DMS114 treated with DMSO at 0.1 percent for 48 hours (cell line): ENCODE results near the gene TIAL1.
"Not testable (repeated sequence)": the region's sequence is repeated elsewhere in the genome, so short reads cannot be mapped to it uniquely, and the experiment has no call there.

Source experiments
- DNase-seq: peaks from one replicate; lab custom pipeline; 2025; ENCODE audit not compliant: unreplicated experiment; lab: John Stamatoyannopoulos, UW

The TIAL1 gene

DNA sequence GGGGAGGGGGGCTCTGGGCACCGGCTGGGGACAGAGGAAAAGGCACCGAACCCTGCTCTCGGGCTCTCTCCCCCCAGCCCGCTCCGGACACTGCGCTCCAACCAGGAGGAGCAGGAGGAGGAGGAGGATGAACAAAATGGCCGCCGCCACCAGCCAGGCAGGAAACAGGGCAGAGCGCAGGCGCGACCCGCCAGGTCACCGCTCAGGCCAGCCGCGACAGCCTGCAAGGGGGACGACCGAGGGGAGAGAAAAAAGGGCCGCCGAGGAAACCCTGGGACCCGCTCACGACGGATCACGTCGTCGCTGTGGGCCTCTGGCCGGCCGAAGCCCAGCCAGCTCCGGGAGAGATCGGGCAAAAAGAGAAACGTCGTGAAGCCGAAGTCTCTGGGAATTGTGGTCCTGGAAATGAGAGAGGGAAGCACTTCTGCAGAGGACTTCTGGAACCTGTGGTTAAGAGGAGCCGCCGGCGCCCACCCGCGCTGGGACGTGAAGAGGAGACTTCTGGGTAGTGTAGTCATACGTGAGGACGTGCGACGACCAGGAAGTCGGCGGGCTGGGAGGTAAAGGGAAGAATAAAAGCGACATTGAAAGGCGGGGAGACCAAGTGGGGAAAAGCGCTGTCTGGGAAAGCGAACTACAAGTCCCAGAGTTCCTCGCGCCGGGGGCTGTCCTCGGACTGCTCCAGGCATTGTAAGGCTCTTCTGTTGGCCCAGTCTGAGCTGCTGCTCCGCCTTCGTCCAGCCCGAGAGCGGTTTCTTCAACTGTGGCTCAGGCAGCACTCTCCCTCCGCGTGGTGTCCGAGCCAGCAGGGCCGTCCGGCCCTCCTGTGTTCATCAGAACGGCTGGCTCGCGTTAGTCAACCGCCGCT is at the start of gene TIAL1:
TSS of gene TIAL1 (minus strand) at position 428 of the 868 bp plus-strand sequence. CDS start 499 bp downstream, outside the sequence.
- DNase-seq = peak; percentile 100

DNA sequence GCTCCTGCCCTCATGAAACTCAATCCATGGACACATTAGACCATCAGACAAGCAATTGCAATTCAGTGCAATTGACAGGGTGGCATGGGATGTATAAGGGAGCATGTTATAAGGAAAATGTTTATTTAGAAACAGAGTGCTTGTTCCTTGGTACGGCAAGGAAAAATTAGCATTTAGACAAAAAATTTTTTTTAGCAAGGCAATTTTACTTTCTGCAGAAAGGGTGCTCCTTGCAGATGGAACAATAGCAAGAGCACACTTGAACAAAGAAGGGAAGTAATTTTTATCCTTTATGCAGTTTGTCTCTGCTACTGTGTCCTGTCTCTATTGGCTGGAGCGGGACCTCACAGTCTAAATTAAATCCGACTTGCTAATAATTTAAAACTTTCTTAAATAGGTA is 48.2 kb upstream of the TIAL1 start:
- no peak for DNase-seq

DNA sequence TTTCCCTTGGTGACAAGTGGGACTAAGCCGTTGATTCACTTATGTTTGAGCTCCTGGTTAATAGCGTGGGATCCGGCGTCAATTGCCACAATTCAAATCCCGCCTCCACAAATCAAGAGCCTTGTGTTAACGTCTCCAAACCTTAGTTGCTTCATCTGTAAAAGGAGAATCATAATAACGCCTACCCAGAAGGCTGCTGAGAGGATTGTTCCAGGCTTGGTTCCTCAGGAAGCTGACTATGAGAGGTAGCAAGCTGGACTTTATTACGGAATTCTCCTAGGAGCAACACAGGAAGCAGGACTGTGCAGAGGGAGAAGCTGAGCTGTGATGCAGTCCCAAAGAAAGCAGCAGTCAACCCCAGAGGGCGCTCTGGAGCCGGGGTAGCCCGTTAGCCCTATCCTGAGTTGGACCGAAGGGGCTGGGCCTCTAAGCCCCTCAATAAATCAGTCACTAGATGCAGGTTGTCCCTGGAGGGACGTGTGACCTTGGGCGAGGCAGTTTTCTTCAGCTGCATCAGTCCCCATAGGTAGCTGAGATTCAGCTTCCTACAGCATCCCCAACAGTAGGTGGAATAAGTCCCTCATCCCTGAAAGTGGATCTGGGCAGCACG is 47.5 kb upstream of the TIAL1 start:
- DNase-seq = no peak

DNA sequence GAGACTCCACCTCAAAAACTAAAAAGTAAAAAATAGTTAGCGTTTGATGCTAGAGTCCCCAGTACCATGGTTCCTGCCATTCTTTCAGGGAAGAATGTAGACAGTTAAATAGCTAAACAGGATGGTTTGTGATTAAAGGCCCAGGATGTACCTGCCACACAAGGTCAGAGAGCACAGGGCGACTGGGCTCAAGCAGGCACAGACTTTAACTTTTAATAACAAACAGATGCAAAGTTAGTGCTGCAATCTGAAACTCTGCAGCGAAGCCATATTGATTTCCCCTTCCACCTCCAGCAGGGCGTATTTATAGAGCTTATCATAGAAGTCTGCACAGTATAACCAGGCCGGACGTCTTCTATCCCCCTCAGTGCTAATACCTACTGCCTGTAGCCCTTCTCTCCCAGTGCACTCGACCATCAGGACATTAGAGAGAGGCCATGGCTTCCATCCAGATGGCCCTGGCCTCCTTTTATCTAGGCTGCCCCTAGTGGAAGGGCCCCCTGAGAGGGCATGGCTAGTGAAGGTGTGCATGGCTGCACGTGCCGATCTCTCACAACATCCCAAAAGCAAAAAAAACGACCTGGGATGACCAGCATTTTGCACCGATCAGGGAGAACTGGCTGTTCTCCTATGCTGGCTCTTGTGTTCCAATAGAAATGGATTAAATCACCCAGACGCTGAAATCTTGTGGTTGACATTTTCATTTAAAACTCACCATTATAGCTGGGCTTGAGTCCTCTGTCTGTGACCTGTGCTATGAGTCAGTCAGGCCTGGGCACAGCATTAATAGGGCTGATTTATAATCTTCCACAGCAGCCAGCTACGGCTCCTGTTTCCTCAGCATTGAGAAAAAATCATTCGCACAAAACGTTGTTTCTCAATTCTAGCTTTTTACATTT is 46.8 kb upstream of the TIAL1 start:
- no peak for DNase-seq

GRCh38 chr10:119642556-119643111 is 45.9 kb upstream of the TIAL1 start:
- DNase-seq = no peak

GRCh38 chr10:119640875-119641526 is 44.2 kb upstream of the TIAL1 start:
- no peak for DNase-seq

DNA sequence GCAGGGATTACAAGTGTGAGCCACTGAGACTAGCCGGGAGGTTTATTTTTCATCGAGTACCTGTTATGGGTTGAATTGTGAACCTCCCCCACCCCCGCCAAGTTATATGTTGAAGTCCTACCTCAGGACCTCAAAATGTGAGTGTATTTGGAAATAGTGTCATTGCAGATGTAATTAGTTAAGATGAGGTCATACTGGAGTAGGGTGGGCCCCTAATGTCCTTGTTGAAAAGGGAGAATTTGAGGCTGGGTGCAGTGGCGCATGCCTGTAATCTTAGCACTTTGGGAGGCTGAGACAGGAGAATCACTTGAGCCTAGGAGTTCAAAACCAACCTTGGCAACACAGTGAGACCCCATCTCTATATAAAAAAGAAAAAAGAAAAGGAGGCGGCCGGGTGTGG is 43.6 kb upstream of the TIAL1 start:
- no peak for DNase-seq

DNA sequence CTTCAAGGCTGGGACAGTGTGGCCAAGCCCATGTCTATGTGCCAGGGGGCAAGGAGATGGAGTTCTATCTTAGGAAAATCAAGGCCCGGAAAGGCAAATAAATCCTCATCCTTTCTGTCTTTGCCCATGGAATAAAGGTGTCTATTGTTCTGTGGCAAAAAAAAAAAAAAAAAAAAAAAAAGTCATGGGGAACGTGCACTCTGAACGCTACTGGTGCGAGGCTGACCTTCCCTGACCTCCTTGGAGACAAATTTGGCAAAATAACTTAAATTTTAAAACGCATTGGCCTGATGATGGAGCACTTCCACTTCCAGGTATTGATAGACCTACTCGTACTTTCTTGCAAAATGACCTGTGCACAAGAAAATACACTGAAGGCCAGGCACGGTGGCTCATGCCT is 42.2 kb upstream of the TIAL1 start:
- no peak for DNase-seq

DNA sequence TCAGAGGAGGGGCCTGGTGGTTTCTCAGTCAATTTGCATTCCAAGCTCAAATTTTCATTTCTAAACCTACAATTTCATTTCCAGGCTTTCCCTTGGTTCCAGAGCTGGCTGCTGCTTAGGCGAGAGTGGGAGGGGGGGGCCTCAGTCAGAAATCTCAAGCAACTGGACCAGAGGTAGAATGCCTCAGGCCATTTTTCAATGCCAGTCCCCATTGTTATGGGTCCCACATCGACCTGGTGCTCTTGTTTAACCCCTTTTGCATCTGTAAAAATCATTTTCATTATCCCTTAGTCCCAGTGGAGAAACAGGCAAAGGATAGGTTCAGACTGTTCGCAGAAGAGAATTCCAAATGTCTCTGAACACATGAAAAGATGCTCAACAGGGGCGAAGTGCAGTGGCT is 40.9 kb upstream of the TIAL1 start:
- no peak for DNase-seq

DNA sequence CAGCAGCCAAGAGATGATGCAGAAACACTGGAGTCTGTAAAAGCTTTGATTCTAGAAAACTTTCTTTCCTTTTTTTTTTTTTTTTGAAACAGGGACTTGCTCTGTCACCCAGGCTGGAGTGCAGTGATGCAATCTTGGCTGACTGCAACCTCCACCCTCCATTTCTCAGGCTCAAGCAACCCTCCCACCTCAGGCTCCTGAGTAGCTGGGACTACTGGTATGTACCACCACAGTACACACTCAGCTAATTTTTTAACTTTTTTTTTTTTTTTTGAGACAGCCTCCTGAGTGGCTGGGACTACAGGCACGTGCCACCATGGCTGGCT is 37.4 kb upstream of the TIAL1 start:
- no peak for DNase-seq

DNA sequence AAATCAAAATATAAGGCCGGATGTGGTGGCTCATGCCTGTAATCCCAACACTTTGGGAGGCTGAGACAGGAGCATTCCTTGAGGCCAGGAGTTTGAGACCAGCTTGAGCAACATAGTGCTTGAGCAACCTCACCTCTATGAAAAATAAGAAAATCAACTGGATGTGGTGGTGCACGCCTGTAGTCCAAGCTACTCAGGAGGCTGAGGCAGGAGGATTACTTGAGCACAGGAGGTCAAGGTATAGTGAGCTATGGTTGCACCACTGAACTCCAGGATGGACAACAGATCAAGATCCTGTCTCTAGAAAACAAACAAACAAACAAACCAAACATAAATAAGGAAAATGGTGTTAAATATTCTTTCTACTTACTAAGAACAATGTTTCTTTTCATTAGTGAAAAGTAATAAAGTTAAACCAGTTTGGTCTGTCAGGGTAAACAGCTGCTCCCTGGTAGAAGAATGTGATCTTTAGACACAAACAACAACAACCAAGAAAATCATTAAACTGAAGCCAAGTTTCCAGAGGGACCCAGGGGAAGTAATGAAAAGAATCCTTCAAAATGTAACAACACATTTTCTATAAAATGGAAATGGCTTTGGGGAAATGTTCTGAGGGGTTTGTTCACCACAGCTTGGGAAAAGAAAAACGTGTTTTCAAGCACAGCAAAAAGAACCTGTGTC is 36.9 kb upstream of the TIAL1 start:
- no peak for DNase-seq

GRCh38 chr10:119630300-119630699 is 33.5 kb upstream of the TIAL1 start:
- DNase-seq = no peak

DNA sequence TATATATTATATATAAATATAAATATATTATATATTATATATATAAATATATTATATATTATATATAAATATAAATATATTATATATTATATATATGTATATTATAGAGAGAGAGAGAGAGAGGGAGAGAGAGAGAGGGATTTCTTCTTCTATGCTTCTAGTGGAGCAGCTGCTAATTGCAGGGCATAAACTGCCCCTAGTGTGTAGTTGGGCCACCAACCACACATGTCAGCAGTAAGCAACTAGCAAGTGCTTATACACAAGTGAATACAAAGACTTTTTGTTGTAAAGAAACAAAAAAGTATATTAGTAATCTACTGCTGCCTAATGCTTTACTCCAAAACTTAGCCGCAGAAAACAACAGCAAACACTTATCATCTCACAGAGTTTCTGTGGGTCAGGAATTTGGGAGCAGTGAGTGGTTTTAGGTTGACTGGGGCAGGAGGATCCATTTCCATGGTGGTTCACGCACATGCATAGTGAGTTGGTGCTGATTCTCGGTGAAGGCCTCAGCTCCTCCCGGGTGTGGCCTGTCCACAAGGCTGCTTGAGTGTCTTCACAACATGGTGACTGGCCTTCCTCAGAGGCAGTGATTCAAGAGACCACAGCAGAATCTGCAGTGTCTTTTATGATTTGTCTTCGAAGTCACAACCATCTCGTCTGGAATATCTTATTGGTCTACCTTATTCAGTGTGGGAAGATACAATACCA is 29.0 kb upstream of the TIAL1 start:
- no peak for DNase-seq

DNA sequence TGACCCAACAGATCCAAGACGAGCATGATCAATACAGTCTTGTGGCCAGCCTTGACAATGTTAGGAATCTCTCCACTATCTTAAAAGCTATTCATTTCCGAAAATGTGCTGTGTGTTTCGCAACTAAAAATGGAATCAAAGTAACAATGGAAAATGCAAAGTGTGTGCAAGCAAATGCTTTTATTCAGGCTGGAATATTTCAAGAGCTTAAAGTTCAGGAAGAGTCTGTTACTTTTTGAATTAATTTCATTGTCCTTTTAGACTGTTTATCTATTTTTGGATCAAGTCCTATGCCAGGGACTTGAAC is 24.3 kb upstream of the TIAL1 start:
- DNase-seq = no peak

DNA sequence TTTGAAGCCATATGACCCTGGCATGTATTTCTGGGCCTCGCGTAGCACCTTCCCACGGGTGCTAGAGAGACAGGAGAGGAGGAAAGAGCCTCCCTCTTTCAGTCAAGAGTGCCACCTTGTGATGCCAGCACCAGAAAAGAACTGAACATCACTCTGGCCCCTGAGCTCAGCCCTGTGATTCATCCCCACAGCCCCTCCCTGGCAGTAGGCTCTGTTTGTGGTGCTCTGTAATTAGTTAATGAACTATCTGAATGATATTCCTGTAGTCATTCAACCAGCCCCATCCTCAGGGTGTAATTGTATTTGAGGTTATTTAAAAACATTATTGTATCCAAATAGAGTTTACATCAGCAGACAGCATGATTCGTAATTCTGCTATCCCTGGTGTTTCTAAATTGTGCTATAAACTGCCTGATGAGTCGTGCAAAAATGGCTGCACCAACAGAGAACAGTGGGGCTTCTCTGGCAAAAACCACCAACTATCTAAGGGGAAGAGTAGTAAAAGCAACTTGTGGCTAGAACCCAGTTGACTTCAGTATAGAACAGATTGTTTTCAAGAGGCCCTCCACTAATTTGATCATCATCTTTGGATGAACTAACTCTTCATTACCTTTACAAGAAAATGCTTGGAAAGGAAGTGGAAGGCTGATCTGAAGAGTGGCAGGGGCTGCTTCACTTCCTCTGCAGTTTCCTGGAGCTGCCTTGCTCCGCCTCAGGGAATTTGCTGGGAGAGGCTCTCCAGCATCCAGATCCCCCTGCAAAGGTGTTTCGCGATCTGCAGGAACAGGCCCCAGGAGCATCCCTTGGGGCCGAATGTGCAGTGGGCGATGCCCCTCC is 23.7 kb upstream of the TIAL1 start:
- no peak for DNase-seq

GRCh38 chr10:119619811-119620210 is 23.0 kb upstream of the TIAL1 start:
- DNase-seq = not testable (repeated sequence)

DNA sequence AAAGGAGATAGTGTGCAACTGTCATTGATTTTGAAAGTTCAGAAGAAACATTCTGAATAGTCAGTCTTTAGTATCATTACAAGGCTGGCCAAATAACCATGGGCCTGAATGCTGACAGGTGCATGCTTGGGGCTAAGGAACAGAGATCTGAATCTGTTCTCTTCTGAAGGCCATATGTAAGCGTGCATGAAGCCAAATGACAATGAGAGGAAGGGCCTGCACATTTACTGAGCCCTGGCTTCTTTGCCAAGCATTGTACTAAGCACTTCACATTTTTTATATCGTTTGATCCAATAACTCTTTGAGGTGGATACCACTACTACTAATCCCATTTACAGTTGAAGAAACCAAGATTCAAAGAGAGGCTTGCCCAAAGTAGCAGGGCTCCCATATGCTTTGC is 22.5 kb upstream of the TIAL1 start:
- DNase-seq = no peak

- DNase-seq = no peak
Observed at GRCh38 chr10:119616882-119617570, 20.3 kb upstream of the TIAL1 start.
